ENCODE data around the gene DNAL1. TPM values are rescaled to one million over a fixed set of nuclear protein-coding genes. Genes with fewer than 3 reads are reported as not detected.

DNAL1 gene
- total RNA-seq, 1 donor from 2014 or later, result 29.4 TPM

DNA sequence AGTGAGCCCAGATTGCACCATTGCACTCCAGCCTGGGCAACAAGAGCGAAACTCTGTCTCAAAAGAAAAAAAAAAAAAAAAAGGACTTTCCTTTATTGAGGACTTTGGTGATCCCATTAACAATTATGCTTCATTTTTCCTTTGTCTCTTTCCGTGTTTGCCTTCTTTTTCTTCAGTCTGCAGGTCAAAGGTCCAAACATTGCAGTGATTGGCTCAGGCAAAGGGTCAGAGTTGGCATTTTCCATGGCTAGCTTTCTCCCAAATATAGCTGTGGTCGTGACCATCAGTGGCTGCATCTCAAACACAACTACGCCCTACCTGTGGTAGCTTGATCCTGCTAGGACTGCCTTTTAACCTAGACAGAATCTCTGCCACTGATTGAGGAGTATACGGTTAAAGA lies 7.0 kb upstream of the DNAL1 start:
- H2AFZ ChIP-seq (replicated peaks), result no peak overlapping the region
- H3K4me1 Mint-ChIP-seq, result peaks cover 4% of the 10 kb centered on the region
- H3K4me1 ChIP-seq, result peaks cover 4% of the 10 kb centered on the region
- H3K27ac Mint-ChIP-seq, result no peak overlapping the region
- TF ChIP-seq, protein P1, sequence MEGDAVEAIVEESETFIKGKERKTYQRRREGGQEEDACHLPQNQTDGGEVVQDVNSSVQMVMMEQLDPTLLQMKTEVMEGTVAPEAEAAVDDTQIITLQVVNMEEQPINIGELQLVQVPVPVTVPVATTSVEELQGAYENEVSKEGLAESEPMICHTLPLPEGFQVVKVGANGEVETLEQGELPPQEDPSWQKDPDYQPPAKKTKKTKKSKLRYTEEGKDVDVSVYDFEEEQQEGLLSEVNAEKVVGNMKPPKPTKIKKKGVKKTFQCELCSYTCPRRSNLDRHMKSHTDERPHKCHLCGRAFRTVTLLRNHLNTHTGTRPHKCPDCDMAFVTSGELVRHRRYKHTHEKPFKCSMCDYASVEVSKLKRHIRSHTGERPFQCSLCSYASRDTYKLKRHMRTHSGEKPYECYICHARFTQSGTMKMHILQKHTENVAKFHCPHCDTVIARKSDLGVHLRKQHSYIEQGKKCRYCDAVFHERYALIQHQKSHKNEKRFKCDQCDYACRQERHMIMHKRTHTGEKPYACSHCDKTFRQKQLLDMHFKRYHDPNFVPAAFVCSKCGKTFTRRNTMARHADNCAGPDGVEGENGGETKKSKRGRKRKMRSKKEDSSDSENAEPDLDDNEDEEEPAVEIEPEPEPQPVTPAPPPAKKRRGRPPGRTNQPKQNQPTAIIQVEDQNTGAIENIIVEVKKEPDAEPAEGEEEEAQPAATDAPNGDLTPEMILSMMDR (IDR thresholded peaks at IDR 0.05), result no peak
- TF ChIP-seq EZH2 (IDR thresholded peaks at IDR 0.05) (no peak), EZH2phosphoT487 (IDR thresholded peaks at IDR 0.05) (no peak)
- H3K79me2 ChIP-seq (ENCODE audit: low read depth), result no peaks in the 10 kb centered on the region
- H3K27me3 ChIP-seq, result peaks cover 36% of the 10 kb centered on the region
- no peak for DNase-seq (ENCODE audit: low spot score)
- no peaks in the 10 kb centered on the region for H4K20me1 ChIP-seq (ENCODE audit: low read depth)
- H3F3A ChIP-seq (ENCODE audit: low read depth), result peaks cover 16% of the 10 kb centered on the region
- no peaks in the 10 kb centered on the region for H3K36me3 ChIP-seq
- no peaks in the 10 kb centered on the region for H3K9me3 ChIP-seq (ENCODE audit: low read depth)
- peaks cover 6% of the 10 kb centered on the region for H3K27me3 Mint-ChIP-seq (ENCODE audit: insufficient read depth, low read depth)
- no peak overlapping the region for H3K4me3 Mint-ChIP-seq
- no peaks in the 10 kb centered on the region for H3K36me3 Mint-ChIP-seq
- H3K4me3 ChIP-seq, result no peak overlapping the region
- no peak overlapping the region for H3K9ac ChIP-seq
- no peak overlapping the region for H3K27ac ChIP-seq
- H3K9me3 Mint-ChIP-seq, result no peaks in the 10 kb centered on the region
- no peak overlapping the region for H3K4me2 ChIP-seq

DNA sequence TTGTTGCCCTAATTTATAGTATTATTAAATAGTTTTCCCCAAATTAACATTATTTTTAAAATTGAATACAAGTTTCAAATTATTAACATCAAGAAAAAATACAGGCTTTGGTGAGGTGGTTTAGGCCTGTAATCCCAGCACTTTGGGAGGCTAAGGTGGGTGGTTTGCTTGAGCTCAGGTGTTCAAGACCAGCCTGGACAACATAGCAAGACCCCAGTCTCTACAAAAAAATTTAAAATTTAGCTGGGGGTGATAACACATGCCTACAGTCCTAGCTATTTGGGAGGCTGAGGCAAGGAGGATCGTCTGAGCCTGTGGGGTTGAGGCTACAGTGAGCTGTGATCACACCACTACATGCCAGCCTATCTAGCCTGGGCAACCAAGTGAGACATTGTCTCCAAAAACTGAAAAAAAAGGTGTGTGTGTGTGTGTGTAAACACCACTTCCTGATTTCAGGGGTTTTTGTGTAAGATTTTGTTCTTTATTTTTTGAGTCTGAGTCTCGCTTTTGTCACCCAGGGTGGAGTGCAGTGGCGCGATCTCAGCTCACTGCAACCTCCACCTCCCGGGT lies 3.9 kb upstream of the DNAL1 start:
- H3K27ac Mint-ChIP-seq, result no peak overlapping the region
- no peak overlapping the region for H3K4me3 ChIP-seq
- no peak overlapping the region for H3K4me3 Mint-ChIP-seq
- H3K36me3 Mint-ChIP-seq, result no peaks in the 10 kb centered on the region
- no peaks in the 10 kb centered on the region for H4K20me1 ChIP-seq (ENCODE audit: low read depth)
- no peaks in the 10 kb centered on the region for H3K9me3 Mint-ChIP-seq
- peaks cover 5% of the 10 kb centered on the region for H3K27me3 ChIP-seq
- H3K79me2 ChIP-seq (ENCODE audit: low read depth), result peaks cover 10% of the 10 kb centered on the region
- TF ChIP-seq, protein P1 (IDR thresholded peaks at IDR 0.05), result no peak
- TF ChIP-seq EZH2phosphoT487 (IDR thresholded peaks at IDR 0.05) (no peak), EZH2 (IDR thresholded peaks at IDR 0.05) (no peak)
- peaks cover 6% of the 10 kb centered on the region for H3K4me1 ChIP-seq
- no peaks in the 10 kb centered on the region for H3K9me3 ChIP-seq (ENCODE audit: low read depth)
- H3K27ac ChIP-seq, result no peak overlapping the region
- peaks cover 22% of the 10 kb centered on the region for H3K4me1 Mint-ChIP-seq
- H3K27me3 Mint-ChIP-seq (ENCODE audit: insufficient read depth, low read depth), result peaks cover 3% of the 10 kb centered on the region
- H3F3A ChIP-seq (ENCODE audit: low read depth), result peaks cover 14% of the 10 kb centered on the region
- H3K36me3 ChIP-seq, result no peaks in the 10 kb centered on the region
- H3K9ac ChIP-seq, result no peak overlapping the region
- no peak overlapping the region for H3K4me2 ChIP-seq
- H2AFZ ChIP-seq (replicated peaks), result no peak overlapping the region
- no peak for DNase-seq (ENCODE audit: low spot score)

DNA sequence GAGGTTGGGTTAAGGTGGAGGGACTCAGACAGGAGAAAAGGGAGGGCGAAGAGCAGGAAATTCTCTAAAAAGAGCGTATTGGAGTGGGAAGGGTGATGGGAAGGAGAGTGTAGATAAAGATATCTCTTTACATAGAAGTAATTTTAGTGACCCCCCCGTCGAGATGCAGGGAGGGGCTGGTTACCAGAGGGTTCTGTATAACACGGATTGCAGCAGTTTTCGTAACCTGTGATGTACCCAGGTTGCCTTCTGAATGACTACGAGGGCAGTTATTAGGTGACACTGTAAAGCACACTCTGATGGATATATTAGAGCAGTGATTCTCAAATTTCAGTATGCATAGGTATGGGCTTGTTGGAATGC lies 443 bp downstream of the DNAL1 start:
- Histone ChIP-seq H3K27ac (no peak overlapping the region), H3K9me3 (ENCODE audit: low read depth) (no peaks in the 10 kb centered on the region), H3K4me1 (peaks cover 6% of the 10 kb centered on the region), H3K4me2 (peak overlapping the region; percentile 89), H3K9ac (no peak overlapping the region), H2AFZ (replicated peaks) (peak overlapping the region; percentile 91), H3K27me3 (no peaks in the 10 kb centered on the region), H4K20me1 (ENCODE audit: low read depth) (no peaks in the 10 kb centered on the region), H3K79me2 (ENCODE audit: low read depth) (peaks cover 14% of the 10 kb centered on the region), H3F3A (ENCODE audit: low read depth) (peaks cover 14% of the 10 kb centered on the region), H3K4me3 (peak overlapping the region; percentile 87), H3K36me3 (no peaks in the 10 kb centered on the region)
- Mint-ChIP-seq H3K4me3 (peak overlapping the region; percentile 97), H3K27ac (peak overlapping the region; percentile 58), H3K4me1 (peaks cover 24% of the 10 kb centered on the region), H3K36me3 (peaks cover 1% of the 10 kb centered on the region), H3K27me3 (ENCODE audit: insufficient read depth, low read depth) (peaks cover 5% of the 10 kb centered on the region), H3K9me3 (no peaks in the 10 kb centered on the region)
- no peak for DNase-seq (ENCODE audit: low spot score)
- TF ChIP-seq EZH2 (IDR thresholded peaks at IDR 0.05), result no peak
- TF ChIP-seq EZH2phosphoT487 (IDR thresholded peaks at IDR 0.05), result no peak

DNA sequence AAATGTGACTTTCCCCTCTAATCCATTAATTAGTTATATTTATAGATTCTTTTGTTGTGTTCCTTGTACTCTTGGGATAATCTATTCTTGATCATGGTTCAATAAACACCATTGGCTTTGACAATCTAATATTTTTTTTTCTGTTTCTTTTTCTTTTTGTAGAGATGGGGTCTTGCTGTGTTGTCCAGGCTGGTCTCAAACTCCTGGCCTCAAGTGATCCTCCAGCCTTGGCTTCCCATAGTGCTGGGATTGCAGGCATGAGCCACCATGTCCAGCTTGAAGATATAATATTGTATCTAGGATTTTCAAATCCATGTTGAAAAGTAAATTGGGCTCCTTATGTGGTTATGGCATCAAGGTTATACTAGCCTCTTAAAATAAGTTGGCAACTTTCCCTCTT lies 6.2 kb downstream of the DNAL1 start:
- Mint-ChIP-seq H3K4me1 (peaks cover under 1% of the 10 kb centered on the region), H3K36me3 (peaks cover 17% of the 10 kb centered on the region), H3K27ac (no peak overlapping the region), H3K9me3 (no peaks in the 10 kb centered on the region), H3K4me3 (no peak overlapping the region), H3K27me3 (ENCODE audit: insufficient read depth, low read depth) (peaks cover 2% of the 10 kb centered on the region)
- H3K36me3 ChIP-seq, result no peaks in the 10 kb centered on the region
- no peak overlapping the region for H3K27ac ChIP-seq
- H3K9ac ChIP-seq, result no peak overlapping the region
- H2AFZ ChIP-seq (replicated peaks), result no peak overlapping the region
- H3K27me3 ChIP-seq, result no peaks in the 10 kb centered on the region
- H3K9me3 ChIP-seq (ENCODE audit: low read depth), result no peaks in the 10 kb centered on the region
- TF ChIP-seq, protein P1 (IDR thresholded peaks at IDR 0.05), result no peak
- TF ChIP-seq EZH2 (IDR thresholded peaks at IDR 0.05) (no peak), EZH2phosphoT487 (IDR thresholded peaks at IDR 0.05) (no peak)
- no peak overlapping the region for H3K4me3 ChIP-seq
- no peaks in the 10 kb centered on the region for H4K20me1 ChIP-seq (ENCODE audit: low read depth)
- no peak for DNase-seq (ENCODE audit: low spot score)
- no peaks in the 10 kb centered on the region for H3F3A ChIP-seq (ENCODE audit: low read depth)
- H3K79me2 ChIP-seq (ENCODE audit: low read depth), result peaks cover 7% of the 10 kb centered on the region
- H3K4me1 ChIP-seq, result no peaks in the 10 kb centered on the region
- no peak overlapping the region for H3K4me2 ChIP-seq
